GM19372 (cell line): ENCODE results near the gene ABCC4.
"Not testable (repeated sequence)": the region's sequence is repeated elsewhere in the genome, so short reads cannot be mapped to it uniquely, and the experiment has no call there.

ENCODE experiments used
- ATAC-seq: cut with Tn5 transposase; IDR thresholded peaks from one replicate; pipeline ENCODE4 v1.9.1; 2021; ENCODE audit warnings: mild to moderate bottlenecking, low read depth, moderate library complexity; ENCODE audit not compliant: unreplicated experiment

ABCC4 gene

GRCh38 chr13:95201814-95202651 lies 99.2 kb downstream of the ABCC4 start:
- ATAC-seq, result no peak

GRCh38 chr13:95200386-95200957 lies 100.8 kb downstream of the ABCC4 start:
- ATAC-seq, result not testable (repeated sequence)

- no peak for ATAC-seq
Observed at GRCh38 chr13:95199896-95200295, 101.4 kb downstream of the ABCC4 start.

- ATAC-seq, result not testable (repeated sequence)
Observed at GRCh38 chr13:95198606-95199005, 102.6 kb downstream of the ABCC4 start.

- no peak for ATAC-seq
Observed at GRCh38 chr13:95197548-95197947, 103.7 kb downstream of the ABCC4 start.

- no peak for ATAC-seq
Observed at GRCh38 chr13:95195146-95195545, 106.1 kb downstream of the ABCC4 start.

GRCh38 chr13:95193509-95194230 lies 107.6 kb downstream of the ABCC4 start:
- no peak for ATAC-seq

GRCh38 chr13:95192998-95193397 lies 108.3 kb downstream of the ABCC4 start:
- ATAC-seq, result no peak

GRCh38 chr13:95192564-95192945 lies 108.7 kb downstream of the ABCC4 start:
- ATAC-seq, result not testable (repeated sequence)

GRCh38 chr13:95191821-95192563 lies 109.3 kb downstream of the ABCC4 start:
- ATAC-seq, result peak; percentile 93

GRCh38 chr13:95188128-95188527 lies 113.1 kb downstream of the ABCC4 start:
- no peak for ATAC-seq

GRCh38 chr13:95185851-95186250 lies 115.4 kb downstream of the ABCC4 start:
- ATAC-seq, result no peak

GRCh38 chr13:95185311-95185710 lies 115.9 kb downstream of the ABCC4 start:
- ATAC-seq, result no peak

GRCh38 chr13:95184317-95184716 lies 116.9 kb downstream of the ABCC4 start:
- ATAC-seq, result no peak

GRCh38 chr13:95182570-95183265 lies 118.5 kb downstream of the ABCC4 start:
- ATAC-seq, result no peak

GRCh38 chr13:95181586-95181985 lies 119.7 kb downstream of the ABCC4 start:
- no peak for ATAC-seq

- ATAC-seq, result no peak
Observed at GRCh38 chr13:95180513-95181245, 120.6 kb downstream of the ABCC4 start.

- no peak for ATAC-seq
Observed at GRCh38 chr13:95176611-95177259, 124.5 kb downstream of the ABCC4 start.

GRCh38 chr13:95174517-95174916 lies 126.7 kb downstream of the ABCC4 start:
- ATAC-seq, result no peak
